Effector memory CD8-positive, alpha-beta T cell (primary cell): ENCODE data around the gene BIRC7.
"Not testable (repeated sequence)": the region's sequence is repeated elsewhere in the genome, so short reads cannot be mapped to it uniquely, and the experiment has no call there.

Experiments used
- ATAC-seq: fragments of 150-1000 bp; cut with Tn5 transposase; replicated peaks from 2 replicates; pipeline ENCODE4 v1.10.0; 2021; ENCODE audit warnings: mild to moderate bottlenecking, moderate library complexity
- DNase-seq, 3 experiments: peaks; one replicate each; pipeline ENCODE4 v3.0.0; 2021
- H3K27ac Mint-ChIP-seq, 2 donors: one replicate each; pipeline ENCODE4 v1.8.0; 2022; ENCODE audit warnings: mild to moderate bottlenecking in 2 of 2, mixed read lengths in 2 of 2, moderate library complexity in 2 of 2
- H3K27me3 Mint-ChIP-seq, 2 donors: one replicate each; pipeline ENCODE4 v1.8.0; 2022; ENCODE audit warnings: mixed read lengths in 2 of 2
- H3K36me3 Mint-ChIP-seq: one replicate; pipeline ENCODE4 v1.8.0; 2022; ENCODE audit warnings: mild to moderate bottlenecking, moderate library complexity, mixed read lengths; ENCODE audit not compliant: insufficient read depth
- H3K4me1 Mint-ChIP-seq, 2 donors: one replicate each; pipeline ENCODE4 v1.8.0; 2022; ENCODE audit warnings: low read depth in 2 of 2, mixed read lengths in 2 of 2
- H3K4me3 Mint-ChIP-seq, 2 donors: one replicate each; pipeline ENCODE4 v1.8.0; 2022; ENCODE audit warnings: mild to moderate bottlenecking in 2 of 2, mixed read lengths in 2 of 2, moderate library complexity in 2 of 2
- H3K9me3 Mint-ChIP-seq, 2 donors: one replicate each; pipeline ENCODE4 v1.8.0; 2022; ENCODE audit warnings: mixed read lengths in 2 of 2

The BIRC7 gene

DNA sequence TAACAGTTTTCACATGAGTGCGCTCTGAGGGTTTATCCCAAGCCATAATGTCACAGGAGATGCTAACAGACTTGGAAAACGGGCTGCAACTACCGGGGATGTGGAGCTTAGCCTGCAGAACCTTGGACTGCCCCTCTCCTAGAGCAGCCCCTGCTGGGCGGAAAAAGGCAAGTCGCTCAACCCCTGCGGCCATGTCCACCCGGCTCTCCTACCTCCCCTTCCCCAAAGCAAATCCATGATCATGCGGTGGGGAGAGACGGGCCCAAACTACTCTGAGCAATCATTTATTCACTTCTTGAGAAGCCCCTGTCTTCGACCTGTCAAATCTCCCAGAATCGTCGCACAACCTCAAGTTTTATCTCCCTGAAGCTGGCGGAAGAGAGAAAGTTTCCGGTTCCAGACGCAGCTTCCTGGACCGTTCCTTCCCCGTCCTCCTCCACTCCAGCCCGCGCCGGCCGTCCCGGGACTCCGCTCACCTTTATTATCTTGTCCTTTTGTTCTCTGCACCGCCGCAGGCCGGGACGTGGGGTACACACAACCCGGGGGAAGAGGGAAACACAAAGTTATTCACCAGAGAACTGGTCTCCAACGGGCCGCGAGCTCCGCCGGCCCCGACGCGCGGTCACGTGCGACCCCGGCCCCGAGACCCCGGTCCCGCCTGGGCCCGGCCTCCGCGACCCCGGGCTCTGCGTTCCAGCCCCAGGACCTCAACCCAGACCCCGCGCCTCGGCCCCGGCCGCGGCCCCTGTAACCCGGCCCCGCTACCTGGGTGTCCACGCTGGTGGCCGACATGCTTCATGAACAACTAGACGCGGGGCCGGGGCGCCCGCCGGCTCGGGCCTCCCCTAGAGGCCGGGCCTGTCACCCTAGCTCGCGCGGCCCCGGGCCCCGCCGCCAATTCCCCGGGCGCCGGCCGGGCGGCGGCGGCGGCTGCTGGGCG is 20.3 kb upstream of the BIRC7 start:
- Mint-ChIP-seq H3K36me3 (peaks cover 39% of the 10 kb centered on the region), H3K27me3 (peaks cover 2 to 9% of the 10 kb centered on the region in 2 donors), H3K27ac (peak overlapping the region; percentile 79 to 85), H3K4me3 (peak overlapping the region; percentile 91), H3K4me1 (peaks cover 39 to 48% of the 10 kb centered on the region in 2 donors), H3K9me3 (no peaks in the 10 kb centered on the region)
- DNase-seq (no peak), ATAC-seq (no peak)

DNA sequence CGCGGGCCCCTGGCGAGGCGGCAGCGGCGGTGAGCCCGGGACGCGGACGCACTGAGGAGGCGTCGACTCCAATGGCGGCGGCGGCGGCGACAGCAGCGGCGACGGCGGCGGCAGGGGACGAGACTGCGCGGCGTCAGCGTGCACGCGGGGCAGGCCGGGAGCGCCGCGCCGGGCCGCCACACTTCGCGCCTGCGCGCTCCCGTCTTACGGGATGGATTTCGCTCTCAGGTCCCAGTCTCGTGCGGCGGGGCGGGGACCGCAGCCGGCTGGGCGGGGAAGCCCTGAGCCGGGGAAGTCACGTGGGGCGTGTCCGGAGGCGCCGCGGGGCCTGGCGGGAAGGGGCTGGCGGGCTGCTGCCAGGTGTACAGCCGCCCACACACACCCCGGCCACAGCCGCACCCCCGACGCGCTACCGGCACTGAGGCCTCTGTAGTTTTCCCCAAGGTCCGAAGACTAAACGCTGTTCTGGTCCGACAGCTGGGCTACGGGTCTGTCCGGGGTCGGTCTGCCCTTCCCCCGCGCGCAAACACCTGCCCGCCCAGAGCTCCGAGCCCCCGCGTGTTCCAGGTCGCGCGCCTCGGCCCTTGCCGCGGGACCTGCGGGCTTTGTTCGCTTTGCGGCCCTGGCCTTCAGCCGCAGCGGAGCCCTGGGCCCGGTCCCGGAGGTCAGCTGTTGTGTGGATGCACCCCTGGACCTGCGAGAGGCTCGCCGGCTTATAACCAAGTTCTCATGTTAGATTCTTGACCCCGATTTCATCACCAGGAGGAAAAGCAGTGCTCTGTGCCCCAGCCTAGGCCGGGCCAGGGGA is 19.5 kb upstream of the BIRC7 start, which contains the start of gene YTHDF1:
TSS of gene YTHDF1 (minus strand) at position 91 of the 808 bp plus-strand sequence. CDS start 239 bp downstream, outside the sequence.
- Mint-ChIP-seq H3K36me3 (peaks cover 33% of the 10 kb centered on the region), H3K27me3 (peaks cover 8 to 17% of the 10 kb centered on the region in 2 donors), H3K9me3 (no peaks in the 10 kb centered on the region), H3K27ac (peak within 1 kb of the TSS; percentile 79 to 85), H3K4me3 (peak within 1 kb of the TSS; percentile 91), H3K4me1 (peaks cover 33 to 42% of the 10 kb centered on the region in 2 donors)
- peak; percentile 90 for ATAC-seq
- peak; percentile 91 to 94 (median 93) for DNase-seq

DNA sequence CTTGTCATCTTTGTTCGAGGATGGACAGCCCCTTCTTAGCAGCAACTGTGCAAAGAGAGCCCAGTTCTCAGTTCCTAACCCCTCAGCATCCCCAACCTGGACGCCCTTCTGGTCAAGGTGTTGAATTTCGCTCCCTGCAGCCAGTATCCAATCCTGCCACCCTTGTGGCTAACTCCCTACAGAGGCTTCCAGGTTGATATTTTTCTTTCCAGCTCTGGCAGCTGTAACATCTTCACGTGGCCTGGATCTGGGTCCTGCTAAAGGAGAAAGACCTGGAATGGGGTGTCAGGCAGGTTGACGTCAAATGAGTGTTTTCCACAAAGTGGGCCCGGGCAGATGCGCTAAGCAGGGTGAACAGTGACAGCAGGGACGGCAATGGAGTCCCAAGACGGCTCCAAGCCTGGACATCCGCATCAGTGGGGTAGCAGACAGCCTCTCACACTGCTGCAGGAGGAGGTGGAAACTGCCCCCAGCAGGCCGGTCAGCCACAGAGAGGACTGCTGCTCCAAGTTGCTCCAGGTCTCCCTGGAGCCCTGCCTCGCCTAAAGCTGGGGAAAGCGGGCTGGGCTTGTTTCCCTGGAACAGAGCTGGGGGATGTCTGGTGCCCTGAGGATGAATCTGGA is 18.7 kb upstream of the BIRC7 start:
- peaks cover 8 to 17% of the 10 kb centered on the region in 2 donors for H3K27me3 Mint-ChIP-seq
- H3K4me1 Mint-ChIP-seq, result peaks cover 31 to 37% of the 10 kb centered on the region in 2 donors
- ATAC-seq, result no peak
- no peak for DNase-seq
- peak overlapping the region; percentile 77 to 84 for H3K27ac Mint-ChIP-seq
- peaks cover 26% of the 10 kb centered on the region for H3K36me3 Mint-ChIP-seq
- no peaks in the 10 kb centered on the region for H3K9me3 Mint-ChIP-seq
- H3K4me3 Mint-ChIP-seq, result peak overlapping the region; percentile 91

DNA sequence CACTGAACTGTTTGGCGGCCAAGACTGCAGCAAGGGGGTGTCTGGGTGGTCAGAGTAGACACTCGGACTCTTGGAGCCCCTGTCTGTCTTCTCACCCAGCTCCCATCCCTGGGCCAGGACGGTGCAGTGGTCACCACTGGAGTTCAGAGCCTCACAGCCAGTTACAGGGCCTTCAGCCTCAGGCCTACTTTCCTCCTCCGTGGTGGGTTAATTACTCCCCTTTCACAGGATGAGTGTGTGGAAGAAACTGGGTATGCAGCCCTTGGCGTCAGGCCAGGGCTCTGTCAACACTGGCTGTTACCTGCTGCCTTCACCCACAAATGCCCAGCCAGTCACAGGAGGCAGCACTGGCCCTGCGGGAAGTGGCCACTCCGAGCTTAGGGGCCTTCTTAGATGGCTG is 18.0 kb upstream of the BIRC7 start:
- DNase-seq (no peak), ATAC-seq (no peak)
- Mint-ChIP-seq H3K4me3 (no peak overlapping the region), H3K9me3 (no peaks in the 10 kb centered on the region), H3K4me1 (peaks cover 26 to 29% of the 10 kb centered on the region in 2 donors), H3K36me3 (peaks cover 19% of the 10 kb centered on the region), H3K27ac (no peak overlapping the region), H3K27me3 (peaks cover 8 to 24% of the 10 kb centered on the region in 2 donors)

DNA sequence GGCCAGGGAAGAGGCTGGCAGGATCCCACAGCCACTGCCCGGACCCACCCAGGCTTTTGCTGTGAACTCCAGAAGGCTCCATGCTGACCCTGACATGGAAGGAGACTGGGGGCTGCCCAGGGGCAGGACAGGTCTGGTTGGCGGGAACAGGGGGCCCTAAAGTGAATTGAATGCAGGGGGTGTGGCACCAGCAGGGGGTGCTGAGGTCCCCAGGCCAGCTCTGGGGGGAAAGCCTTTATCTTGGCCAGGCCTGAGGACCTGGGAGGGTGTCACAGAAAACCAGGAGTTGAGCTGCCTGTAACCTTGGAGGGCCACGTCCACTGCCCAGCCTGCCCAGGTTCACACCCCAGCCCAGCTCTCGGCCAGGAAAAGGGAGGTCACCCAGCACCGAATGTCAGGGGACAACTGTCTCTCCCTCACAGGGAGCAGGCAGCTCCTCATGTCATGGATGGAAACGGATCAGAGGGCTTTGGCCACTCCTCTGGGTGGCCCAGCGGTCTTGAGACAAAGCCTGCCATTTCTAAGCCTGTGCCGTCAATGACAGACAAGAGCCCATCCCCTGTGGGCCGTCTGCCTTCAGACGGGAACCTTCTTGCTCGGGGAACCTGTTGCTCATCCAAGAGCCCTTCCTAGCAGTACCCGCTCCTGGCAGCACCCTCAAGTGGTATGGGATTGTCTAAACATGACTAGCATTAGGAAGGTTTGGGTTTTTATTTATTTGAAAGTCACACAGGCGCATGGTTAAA is 16.8 kb upstream of the BIRC7 start:
- Mint-ChIP-seq H3K4me1 (peaks cover 20 to 23% of the 10 kb centered on the region in 2 donors), H3K36me3 (peaks cover 9% of the 10 kb centered on the region), H3K9me3 (no peaks in the 10 kb centered on the region), H3K27ac (no peak overlapping the region), H3K27me3 (peaks cover 8 to 24% of the 10 kb centered on the region in 2 donors), H3K4me3 (no peak overlapping the region)
- ATAC-seq (no peak), DNase-seq (no peak)

DNA sequence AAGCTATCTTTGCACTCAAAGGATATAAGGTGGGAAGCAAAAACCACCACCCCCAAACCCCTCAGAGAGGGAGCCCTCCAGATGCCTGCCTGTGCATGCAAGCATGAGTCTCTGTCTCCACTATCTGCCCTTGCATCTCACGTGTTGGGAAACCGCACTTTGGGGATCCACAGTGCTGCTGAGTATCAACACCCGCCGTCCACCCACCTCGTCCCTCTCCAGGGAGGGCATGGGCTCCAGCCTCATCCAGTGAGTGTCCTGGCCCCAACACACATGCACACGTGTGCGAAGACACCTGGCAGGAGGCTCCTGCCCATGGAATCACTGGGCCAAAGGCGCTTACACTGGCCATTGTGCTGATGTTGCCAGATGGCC is 16.3 kb upstream of the BIRC7 start:
- DNase-seq, result no peak
- peaks cover 8 to 24% of the 10 kb centered on the region in 2 donors for H3K27me3 Mint-ChIP-seq
- H3K4me3 Mint-ChIP-seq, result no peak overlapping the region
- peaks cover 7% of the 10 kb centered on the region for H3K36me3 Mint-ChIP-seq
- no peaks in the 10 kb centered on the region for H3K9me3 Mint-ChIP-seq
- ATAC-seq, result no peak
- H3K4me1 Mint-ChIP-seq, result peaks cover 14 to 18% of the 10 kb centered on the region in 2 donors
- no peak overlapping the region for H3K27ac Mint-ChIP-seq

DNA sequence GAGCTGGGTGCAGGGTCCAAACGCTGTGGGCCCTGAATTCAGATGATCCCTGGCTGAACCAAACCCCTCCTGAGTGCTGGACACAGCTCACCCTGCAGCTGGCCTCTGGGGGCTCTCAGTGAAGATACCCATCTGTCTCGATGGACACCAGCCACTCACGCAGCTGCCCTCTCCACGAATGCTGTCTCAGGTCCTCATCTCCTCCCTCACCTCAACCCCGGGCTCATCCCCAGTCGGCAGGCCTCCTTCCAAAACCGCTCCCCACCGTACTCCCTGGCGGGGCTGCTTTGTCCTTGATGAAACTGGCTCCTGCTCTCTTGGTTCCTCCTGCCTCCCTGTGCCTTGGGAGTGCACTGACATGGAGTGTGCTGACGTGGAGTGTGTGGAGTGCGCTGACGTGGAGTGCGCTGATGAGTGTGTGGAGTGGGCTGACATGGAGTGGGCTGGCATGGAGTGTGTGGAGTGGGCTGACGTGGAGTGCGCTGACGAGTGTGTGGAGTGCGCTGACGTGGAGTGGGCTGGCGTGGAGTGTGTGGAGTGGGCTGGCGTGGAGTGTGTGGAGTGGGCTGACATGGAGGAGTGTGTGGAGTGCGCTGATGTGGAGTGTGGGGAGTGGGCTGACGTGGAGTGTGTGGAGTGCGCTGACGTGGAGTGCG is 15.7 kb upstream of the BIRC7 start:
- Mint-ChIP-seq H3K36me3 (peaks cover 4% of the 10 kb centered on the region), H3K27ac (no peak overlapping the region), H3K27me3 (peaks cover 8 to 24% of the 10 kb centered on the region in 2 donors), H3K4me3 (no peak overlapping the region), H3K4me1 (peaks cover 9 to 12% of the 10 kb centered on the region in 2 donors), H3K9me3 (no peaks in the 10 kb centered on the region)
- no peak for DNase-seq
- ATAC-seq, result no peak

DNA sequence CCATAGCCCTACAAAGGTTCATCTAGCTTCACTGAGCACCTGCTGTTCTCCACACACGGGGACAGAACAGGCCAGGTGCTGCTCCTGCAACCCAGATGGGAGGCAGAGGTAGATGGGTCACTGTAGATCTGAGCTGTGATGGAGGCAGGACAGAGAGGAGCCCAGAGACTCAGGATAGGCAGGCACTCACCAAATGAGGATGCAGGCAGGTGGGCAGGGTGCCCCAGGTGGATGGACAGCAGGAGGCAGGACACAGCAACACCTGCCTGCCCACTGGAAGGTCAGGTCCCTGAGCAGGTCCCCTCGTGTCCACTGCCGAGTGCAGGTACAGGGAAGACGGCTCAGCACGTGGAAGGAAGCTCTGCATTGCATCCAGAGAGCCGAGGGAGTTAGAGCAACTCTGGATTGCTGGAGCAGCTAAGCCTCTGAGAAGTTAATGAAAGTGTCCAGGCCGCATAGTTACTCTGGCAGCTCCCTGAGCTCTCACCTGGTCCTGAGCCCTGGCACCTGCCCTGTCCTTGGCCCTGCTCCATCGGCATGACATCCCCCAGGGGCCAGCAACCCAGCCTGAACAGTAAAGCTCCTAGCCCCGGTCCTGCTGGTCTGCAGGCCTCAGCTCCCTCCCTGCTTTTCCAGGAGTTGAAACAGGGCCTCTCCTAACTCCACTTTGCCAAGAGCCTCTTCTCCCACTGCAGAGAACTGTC is 14.9 kb upstream of the BIRC7 start:
- H3K27ac Mint-ChIP-seq, result no peak overlapping the region
- no peaks in the 10 kb centered on the region for H3K9me3 Mint-ChIP-seq
- H3K4me1 Mint-ChIP-seq, result peaks cover 4 to 7% of the 10 kb centered on the region in 2 donors
- no peak overlapping the region for H3K4me3 Mint-ChIP-seq
- ATAC-seq, result no peak
- no peaks in the 10 kb centered on the region for H3K36me3 Mint-ChIP-seq
- DNase-seq, result no peak
- H3K27me3 Mint-ChIP-seq, result peaks cover 8 to 24% of the 10 kb centered on the region in 2 donors

DNA sequence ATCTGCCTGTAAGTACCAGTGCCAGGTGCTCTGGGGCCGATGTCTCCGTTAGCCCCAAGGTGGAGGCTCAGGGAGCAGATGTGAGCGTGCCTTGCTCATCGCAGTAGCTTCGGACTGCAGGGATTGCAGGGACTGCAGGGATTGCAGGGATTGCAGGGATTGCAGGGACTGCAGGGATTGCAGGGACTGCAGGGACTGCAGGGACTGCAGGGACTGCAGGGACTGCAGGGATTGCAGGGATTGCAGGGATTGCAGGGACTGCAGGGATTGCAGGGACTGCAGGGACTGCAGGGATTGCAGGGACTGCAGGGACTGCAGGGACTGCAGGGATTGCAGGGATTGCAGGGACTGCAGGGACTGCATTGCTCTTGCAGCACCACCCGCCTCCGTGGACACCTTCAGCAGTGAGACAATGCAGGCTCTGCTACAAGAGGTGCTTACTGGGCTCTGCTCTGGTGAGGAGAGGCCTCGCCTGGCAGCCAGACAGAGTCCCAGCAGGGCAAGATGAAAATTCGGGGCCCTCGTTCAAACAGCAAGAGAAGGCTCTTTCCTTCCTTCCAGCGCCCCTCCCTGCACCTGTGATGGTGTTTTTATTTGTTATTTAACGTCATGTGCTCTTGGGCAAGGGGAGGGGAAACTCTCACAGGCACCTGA is 14.2 kb upstream of the BIRC7 start:
- not testable (repeated sequence) for DNase-seq, H3K36me3 Mint-ChIP-seq, H3K27ac Mint-ChIP-seq, ATAC-seq, H3K4me3 Mint-ChIP-seq, H3K4me1 Mint-ChIP-seq, H3K9me3 Mint-ChIP-seq
- H3K27me3 Mint-ChIP-seq, result peaks cover 8 to 24% of the 10 kb centered on the region in 2 donors

DNA sequence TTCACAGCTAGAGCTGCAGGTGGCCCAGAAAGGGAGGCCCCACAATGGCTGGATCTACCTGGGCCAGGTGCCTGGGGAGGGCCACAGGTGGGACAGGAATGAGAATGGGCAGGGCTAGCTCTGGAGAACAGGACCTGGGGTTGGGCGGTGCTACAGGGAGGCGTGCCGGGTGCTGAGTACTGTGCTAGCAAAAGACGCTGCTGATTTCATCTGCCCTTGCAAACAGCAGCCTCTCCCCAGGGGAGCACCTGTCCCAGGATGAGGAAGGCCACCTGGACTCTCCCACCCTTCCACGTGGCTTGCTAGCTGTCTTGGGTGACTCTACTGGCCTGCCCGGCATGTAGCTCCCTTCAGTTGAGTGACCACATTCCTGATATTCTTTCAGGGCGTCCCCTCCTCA is 13.2 kb upstream of the BIRC7 start:
- Mint-ChIP-seq H3K9me3 (no peaks in the 10 kb centered on the region), H3K27me3 (peaks cover 8 to 24% of the 10 kb centered on the region in 2 donors), H3K4me1 (peaks cover 0 to 3% of the 10 kb centered on the region in 2 donors), H3K4me3 (no peak overlapping the region), H3K27ac (no peak overlapping the region), H3K36me3 (no peaks in the 10 kb centered on the region)
- DNase-seq, result no peak
- no peak for ATAC-seq

DNA sequence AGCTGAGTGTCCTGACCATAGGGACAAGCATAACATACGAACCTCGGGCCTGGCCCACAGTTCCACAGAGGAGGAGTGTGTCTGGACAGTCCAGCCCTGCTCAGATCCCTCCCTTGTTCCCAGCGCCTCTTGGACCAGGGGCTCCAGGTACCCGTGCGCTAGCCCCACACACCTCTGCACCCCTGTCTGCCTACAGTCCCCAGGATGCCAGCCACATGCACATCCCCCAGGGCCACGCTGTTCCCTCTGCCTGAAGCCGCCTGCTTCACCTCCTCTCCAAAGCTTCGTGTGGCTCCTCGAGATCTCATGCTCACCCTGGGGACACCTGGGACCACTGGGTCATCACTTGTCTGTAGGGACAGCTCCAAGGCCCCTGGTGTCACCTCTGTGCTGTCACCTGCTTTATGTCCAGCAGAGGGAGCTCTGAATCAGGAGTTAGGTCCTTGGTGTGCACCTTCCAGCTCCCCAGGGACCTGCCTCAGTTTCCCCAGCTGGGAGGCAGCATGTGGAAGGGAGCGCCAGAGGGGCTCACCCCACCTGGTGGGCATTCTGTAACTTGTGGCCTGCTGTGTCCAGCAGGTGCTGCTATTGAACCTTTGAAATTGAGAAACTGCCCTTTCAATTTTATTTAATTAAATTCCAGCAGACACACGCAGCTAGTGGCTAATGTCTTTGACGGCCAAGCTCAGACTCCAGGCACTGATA is 12.4 kb upstream of the BIRC7 start:
- DNase-seq, result peak; percentile 37 to 46 (median 38)
- Mint-ChIP-seq H3K9me3 (no peaks in the 10 kb centered on the region), H3K27me3 (peaks cover 8 to 25% of the 10 kb centered on the region in 2 donors), H3K36me3 (no peaks in the 10 kb centered on the region), H3K27ac (no peak overlapping the region), H3K4me3 (no peak overlapping the region), H3K4me1 (peaks cover 0 to 3% of the 10 kb centered on the region in 2 donors)
- ATAC-seq, result peak; percentile 61
